Breast epithelium (tissue), 3 donors: Measurements from ENCODE around the gene PRKCE.

Experiments used
- CTCF ChIP-seq, 3 donors: fragments of 450-650 bp; IDR thresholded peaks; one replicate each; pipeline ENCODE4 v1.5.1; 2016 to 2017; ENCODE audit warnings: antibody characterized with exemption in 3 of 3, mild to moderate bottlenecking in 3 of 3, moderate library complexity in 3 of 3
- POLR2AphosphoS5 ChIP-seq, 3 donors: sonication (generic); formaldehyde crosslinking; IDR thresholded peaks; one replicate each; pipeline ENCODE4 v1.6.1; 2017; ENCODE audit warnings: antibody characterized with exemption in 3 of 3

DNA sequence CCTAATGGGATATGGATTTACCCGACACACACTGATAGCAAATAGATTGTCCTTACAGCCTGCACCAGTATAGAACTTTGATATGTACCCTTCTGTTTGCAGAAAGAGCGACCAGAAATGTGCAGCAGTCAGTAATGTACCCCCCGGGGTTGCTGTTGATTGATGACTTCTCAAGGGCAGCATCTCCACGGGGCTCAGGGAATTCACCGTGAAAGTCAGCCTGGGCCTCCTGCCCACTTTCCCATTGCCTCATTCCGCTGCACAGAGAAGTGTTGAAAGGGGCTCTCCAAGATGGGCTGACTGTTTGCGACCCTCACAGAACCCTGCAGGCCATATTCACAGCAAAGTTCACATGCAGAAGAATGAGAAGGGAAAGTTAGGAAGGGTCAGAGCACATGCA lies 241.3 kb downstream of the PRKCE start:
- TF ChIP-seq POLR2AphosphoS5 (IDR thresholded peaks at IDR 0.05) = no peak
- no peak for TF ChIP-seq CTCF (IDR thresholded peaks at IDR 0.05)
